Skin of body (tissue), 2 donors: ENCODE measurements around the gene CABP1. TPM values are rescaled to one million over a fixed set of nuclear protein-coding genes. Genes with fewer than 3 reads are reported as not detected.

Experiments used
- DNase-seq: peaks from one replicate; lab custom pipeline; 2025; lab: John Stamatoyannopoulos, UW
- total RNA-seq: library from RNA; depleted of rRNA; stranded (reverse); fragments of >200 nt; gene quantifications from one replicate; pipeline ENCODE4 v1.2.3, GENCODE V29; 2014

CABP1 gene
- total RNA-seq, 1 donor from 2014 or later: 1.3 TPM

DNA sequence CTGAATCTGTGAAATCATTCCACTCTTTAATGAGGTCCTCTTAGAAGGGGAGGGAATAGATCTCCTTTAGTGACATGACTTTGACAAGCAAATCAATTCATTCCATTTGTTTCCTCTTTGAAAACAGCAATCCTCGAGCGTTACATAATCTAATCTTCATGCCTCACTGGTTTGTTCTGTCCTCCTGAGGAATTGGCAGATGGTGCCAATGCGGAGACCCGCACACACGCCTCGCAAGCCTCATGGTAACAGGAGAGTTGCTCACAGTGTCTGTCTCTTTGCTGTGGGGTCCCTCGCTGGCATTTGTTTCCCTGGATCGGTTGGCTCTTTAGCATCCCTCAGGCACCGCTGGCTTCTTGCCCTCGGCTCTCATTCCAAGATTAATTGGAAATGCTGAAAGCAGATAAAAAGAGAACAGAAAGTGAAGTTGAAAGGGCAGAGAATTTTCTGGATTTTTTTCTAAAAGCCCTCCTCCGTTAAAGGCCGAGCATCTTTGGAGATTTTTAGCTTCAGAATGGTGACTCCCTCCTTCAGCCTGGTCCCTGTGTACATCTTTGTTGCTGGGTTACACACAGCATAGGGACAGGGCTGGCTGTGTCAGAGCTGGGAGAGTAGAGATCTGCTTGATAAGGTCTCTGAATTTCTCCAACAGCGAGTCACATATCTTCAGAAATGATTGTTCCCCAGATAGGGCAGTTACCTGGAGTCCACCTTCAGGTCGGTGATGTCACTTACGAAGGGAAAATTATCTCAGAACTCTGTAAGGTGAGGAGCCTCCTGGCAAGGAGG, 10.1 kb upstream of the CABP1 start:
- DNase-seq: no peak

DNA sequence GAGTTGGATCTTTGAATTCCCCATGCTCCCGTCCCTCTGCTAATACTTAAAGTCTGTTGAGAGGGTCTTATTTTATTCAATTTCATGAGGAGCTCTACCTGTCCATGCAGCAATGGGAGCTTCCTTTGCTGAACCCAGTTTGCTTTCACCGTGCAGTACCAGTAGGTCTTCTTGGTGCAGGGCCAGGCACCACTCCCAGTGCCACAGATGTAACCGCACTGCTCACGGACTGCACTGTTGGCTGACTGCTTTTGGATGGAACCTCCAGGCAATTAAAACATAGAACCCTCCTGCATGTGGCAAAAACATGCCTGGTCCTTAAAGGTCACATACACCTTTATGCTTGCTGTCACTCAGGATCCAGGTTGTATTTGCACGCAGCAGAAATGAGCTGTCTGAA, 9.3 kb upstream of the CABP1 start:
- no peak for DNase-seq

DNA sequence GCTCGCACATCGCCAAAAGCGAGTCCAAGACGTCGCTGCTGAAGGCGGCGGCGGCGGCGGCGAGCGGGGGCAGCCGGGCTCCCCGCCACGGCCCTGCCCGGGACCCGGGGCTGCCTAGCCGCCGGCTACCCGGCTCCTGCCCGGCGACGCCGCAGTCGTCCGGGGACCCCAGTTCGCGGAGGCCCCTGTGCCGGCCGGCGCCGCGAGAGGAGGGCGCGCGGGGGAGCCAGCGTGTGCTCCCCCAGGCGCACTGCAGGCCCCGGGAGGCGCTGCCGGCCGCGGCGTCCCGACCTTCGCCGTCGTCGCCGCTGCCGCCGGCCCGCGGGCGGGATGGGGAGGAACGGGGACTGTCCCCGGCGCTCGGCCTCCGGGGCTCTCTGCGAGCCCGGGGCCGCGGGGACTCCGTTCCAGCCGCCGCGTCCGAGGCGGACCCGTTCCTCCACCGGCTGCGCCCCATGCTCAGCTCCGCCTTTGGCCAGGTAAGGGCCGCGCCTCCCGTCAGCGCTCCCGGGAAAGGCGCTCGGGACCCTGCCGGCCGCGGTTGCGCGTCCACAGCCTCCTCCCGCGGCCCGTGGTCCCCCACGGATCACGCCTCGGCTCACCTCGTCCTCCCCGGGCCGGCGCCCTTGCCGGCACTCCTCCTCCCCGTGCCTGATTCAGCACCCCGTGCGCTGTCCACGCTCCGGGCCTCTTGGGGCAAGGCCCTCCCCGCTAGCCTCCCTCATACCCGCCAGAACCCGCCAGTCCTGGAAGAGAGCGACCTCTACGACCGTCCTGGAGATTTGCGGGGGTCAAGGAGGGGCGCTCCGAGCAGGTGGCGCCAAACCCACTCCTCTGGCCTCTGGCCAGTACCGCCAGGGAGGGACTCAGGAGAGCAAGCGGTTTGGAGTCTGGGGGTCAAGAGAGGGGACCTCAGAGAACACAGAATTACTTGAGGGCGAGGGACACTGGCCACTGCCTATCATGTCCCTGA, 721 bp downstream of the CABP1 start:
- no peak for DNase-seq

DNA sequence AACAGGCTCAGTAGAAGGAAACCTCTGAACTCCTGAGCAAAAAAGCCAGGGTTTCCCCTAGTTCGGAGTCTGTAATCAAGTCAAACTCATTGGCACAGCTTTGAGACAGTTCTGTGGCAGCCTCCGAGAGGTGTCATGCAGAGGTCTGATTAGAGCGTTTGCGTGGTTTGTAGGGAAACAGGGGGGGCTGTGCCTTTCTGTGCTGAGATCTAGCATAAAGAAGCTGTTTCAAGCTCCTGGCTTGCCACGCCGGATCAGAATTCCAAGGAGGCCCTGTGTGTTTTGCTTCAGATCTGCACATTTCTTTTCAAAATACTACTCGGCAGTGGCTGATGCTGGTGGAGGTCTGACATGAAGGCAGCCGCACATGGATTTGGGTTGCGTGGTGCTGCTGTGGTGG, 1.7 kb downstream of the CABP1 start:
- DNase-seq: no peak

DNA sequence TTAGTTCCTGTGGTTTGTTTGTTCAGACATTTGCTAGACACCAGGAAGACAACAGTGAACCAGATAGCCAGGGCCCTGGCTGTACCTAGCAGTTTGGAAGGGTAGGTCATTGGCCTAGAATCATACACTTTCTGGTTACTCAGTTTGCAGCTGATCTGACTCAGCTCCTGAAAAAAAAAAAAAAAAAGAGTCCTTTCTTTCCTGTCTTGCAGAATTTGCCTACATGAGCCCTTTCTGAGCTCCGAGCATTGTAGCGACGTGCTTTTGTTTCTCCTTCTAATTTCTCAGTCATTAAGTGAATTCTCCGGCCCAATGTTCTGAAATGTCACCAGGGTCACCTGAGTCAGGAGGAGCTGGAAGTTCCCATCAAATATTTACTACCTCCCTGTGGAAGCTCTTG, 2.4 kb downstream of the CABP1 start:
- DNase-seq: no peak

DNA sequence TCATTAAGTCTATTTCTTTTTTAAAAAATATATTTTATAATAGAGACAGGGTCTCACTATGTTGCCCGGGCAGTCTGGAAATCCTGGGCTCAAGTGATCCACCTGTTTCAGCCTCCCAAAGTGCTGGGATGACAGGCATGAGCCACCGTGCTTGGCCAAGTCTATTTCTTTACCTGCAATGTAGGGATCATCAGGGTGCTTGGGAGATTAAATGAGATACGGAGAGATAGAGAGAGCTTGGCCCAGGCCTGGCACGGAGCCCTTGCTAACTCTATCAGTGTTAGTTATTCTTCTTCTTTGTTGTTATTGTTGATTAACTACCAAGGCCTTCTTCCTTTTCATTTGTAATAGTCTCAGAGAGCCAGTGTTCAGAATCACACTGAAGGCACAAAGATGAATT, 3.1 kb downstream of the CABP1 start:
- no peak for DNase-seq

DNA sequence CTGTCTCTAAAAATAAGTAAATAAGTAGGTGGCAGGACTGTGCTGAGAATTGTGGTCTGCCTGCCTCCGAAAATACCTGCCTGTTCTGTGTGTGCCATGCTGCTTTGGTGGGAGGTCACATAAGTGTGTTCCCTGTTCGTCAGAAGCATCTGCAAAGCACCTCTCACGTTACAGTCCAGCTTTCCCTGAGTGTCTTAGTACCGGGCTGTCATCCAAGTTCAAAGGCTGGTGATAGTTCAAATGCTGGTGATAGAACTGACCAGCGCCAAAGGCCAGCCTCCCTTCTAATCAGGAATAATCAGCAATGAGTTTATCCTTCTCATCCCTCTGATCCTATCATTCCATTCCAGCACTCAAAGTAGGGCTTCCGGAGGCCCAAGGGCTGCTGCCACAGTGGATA, 5.6 kb downstream of the CABP1 start:
- no peak for DNase-seq

- no peak for DNase-seq
Observed at GRCh38 chr12:120647375-120647755, 6.9 kb downstream of the CABP1 start.

GRCh38 chr12:120649442-120650232, 9.2 kb downstream of the CABP1 start:
- no peak for DNase-seq

- no peak for DNase-seq
Observed at GRCh38 chr12:120650233-120650690, 9.8 kb downstream of the CABP1 start.

DNA sequence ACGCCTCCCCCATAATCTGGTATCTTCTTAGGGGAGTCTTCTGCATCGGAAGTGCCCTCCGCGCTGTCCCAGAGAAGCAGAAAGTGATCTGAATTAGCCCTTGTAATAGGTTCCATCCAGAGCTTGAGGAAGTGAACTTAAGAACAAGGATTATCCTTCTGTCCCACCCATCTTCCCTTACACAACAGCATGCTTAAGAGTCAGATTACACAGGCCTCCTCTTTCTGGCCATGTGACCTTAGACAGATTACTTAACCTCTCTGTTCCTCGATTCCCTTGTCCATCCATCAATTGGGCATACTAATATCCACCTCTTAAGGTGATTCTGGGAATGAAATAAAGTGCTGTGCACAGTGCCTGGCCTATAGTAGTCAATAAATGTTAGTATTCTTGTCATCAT, 11.4 kb downstream of the CABP1 start:
- DNase-seq: no peak

- DNase-seq: no peak
Observed at GRCh38 chr12:120652656-120653435, 12.4 kb downstream of the CABP1 start.

GRCh38 chr12:120653611-120654010, 13.2 kb downstream of the CABP1 start:
- DNase-seq: no peak

DNA sequence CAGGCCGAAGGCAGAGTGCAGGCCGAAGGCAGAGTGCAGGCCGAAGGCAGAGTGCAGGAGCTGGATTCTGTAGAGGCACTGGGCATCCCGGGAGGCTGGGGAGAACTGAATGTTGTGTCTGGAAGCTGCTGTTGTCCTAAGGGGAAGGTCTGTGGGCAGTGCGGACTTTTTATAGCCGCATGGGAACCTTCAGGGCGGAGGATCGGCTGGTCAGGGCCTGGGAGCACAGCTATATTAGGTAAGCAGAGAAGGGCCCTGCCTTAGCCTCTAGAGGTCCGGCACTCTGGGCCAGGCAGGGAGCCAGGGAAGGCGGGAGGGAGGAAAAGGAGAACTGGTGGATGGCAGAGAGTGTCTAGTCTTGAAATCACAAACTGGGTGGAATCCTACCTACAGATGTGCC, 14.2 kb downstream of the CABP1 start:
- DNase-seq: no peak

GRCh38 chr12:120656008-120656407, 15.6 kb downstream of the CABP1 start:
- no peak for DNase-seq

DNA sequence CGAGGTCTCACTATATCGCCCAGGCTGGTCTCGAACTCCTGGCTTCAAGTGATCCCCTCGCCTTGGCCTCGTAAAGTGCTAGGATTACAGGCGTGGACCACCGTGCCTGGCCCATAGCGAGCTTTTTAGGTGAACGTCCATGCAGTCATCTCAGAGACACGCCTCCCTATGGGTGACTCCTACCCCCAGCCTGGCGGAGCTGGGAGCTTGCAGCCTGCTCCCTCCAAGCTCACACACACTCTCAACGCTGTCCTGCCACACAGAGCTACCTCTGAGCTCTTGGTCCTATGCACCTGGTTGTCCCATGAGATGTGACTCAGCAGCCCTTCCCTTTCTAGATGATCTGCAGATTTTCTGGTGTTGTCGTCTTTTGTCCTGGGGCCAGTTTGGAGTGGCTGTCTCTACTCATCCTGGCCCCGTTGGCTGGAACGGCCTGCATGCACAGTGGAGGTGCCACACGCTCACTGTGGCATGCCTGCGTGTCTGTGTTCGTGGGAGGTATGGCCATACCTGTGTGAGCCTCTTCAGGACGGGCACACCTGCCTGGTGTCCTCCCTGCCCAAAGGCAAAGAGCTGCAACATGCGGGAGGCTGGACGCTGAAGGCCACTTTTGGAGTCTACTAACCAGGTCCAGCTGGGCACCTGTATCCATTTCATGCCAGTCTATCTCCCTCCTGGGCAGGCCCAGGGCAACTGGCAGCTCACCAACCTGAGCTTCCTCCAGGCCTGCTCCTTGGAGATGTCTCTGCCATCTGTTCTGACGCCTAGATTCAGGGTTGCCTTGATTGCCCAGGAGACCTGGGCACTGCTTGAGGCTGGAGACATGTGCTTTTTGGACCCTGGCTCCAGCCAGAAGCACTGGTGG, 18.1 kb downstream of the CABP1 start:
- no peak for DNase-seq

GRCh38 chr12:120659151-120659525, 18.7 kb downstream of the CABP1 start:
- DNase-seq: no peak

DNA sequence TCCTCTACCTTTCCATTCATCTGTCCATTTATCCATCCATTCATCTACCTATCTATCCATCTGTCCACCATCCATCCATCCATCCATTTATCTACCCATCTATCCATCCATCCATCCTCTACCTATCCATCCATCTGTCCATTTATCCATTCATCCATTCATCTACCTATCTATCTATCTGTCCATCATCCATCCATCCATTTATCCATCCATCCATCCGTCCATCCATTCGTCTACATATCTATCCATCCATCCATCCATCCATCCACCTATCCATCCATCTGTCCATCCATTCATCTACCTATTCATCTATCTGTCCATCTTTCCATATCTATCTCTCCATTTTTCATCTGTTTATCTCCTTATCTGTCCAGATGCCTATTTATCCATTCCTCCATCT, 21.0 kb downstream of the CABP1 start:
- DNase-seq: no peak

DNA sequence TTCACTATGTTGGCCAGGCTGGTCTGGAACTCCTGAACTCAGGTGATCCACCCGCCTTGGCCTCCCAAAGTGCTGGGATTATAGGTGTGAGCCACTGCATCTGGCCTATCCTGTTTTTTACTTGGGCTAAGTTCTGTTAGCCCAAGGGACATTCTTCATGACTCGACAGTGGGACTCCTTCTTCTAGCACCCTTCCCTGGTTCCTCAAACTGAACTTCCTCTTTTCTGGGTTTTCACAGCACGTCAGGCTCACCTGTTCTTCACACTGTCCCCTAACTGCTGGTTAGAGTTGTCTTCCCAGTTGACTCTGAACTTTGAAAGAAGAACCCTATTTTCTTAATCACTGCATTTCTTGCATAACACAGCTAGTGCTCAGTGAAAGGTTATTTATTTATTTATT, 22.5 kb downstream of the CABP1 start:
- no peak for DNase-seq

- no peak for DNase-seq
Observed at GRCh38 chr12:120663741-120664140, 23.3 kb downstream of the CABP1 start.
